Lower lobe of right lung (tissue), 2 donors: ENCODE results near the gene DYDC1. TPM values are rescaled to one million over a fixed set of nuclear protein-coding genes. Genes with fewer than 3 reads are reported as not detected.
A peak's percentile ranks its signal among the peaks of the same experiment; 100 is the strongest.

Experiments used
- ATAC-seq, 2 donors: fragments of 200-7000 bp; cut with Tn5 transposase; one replicate each; pipeline ENCODE4 v1.9.1; 2020 to 2022; ENCODE audit warnings: mild to moderate bottlenecking in 2 of 2, moderate library complexity in 2 of 2
- DNase-seq: peaks from one replicate; pipeline ENCODE4 v3.0.0-alpha.2; 2020
- H3K27ac ChIP-seq: fragments of 200-600 bp; one replicate; pipeline ENCODE4 v1.8.0; 2022
- H3K27me3 ChIP-seq: fragments of 200-600 bp; one replicate; pipeline ENCODE4 v1.8.0; 2022; ENCODE audit warnings: low read depth
- H3K36me3 ChIP-seq: fragments of 200-600 bp; one replicate; pipeline ENCODE4 v1.8.0; 2022; ENCODE audit warnings: mild to moderate bottlenecking
- H3K4me1 ChIP-seq: fragments of 200-600 bp; one replicate; pipeline ENCODE4 v1.8.0; 2022
- H3K4me3 ChIP-seq: fragments of 200-600 bp; one replicate; pipeline ENCODE4 v1.8.0; 2022; ENCODE audit warnings: mild to moderate bottlenecking
- H3K9me3 ChIP-seq: fragments of 200-600 bp; one replicate; pipeline ENCODE4 v1.8.0; 2022
- CTCF ChIP-seq: fragments of 200-600 bp; IDR thresholded peaks from one replicate; pipeline ENCODE4 v1.8.0; 2022; ENCODE audit warnings: antibody characterized with exemption, mild to moderate bottlenecking
- intact Hi-C: fragments of 100-400 bp; cut with DNase I; formaldehyde crosslinking; loops from one replicate; pipeline ENCODE4 v1.11.0; 2022
- total RNA-seq: library from RNA; stranded (reverse); fragmentation: NEBNext Ultra II Directional; extraction: Animal tissue kit (Norgen Biotek cat#: 25700); gene quantifications from one replicate; pipeline ENCODE4 v1.2.1, GENCODE V29; 2021
- donor health status: DM: no; HTN: yes; CAD: no; lungs with severe emphysema.

The DYDC1 gene
- total RNA-seq, 1 donor from 2014 or later: 0.77 TPM

GRCh38 chr10:80380185-80380584 lies 23.6 kb upstream of the DYDC1 start:
- intact Hi-C loops: no loop called here
- DNase-seq (no peak), ATAC-seq (no peak)
- no peak overlapping the region for H3K27ac ChIP-seq
- H3K4me3 ChIP-seq: no peak overlapping the region
- no peaks in the 10 kb centered on the region for H3K36me3 ChIP-seq
- H3K4me1 ChIP-seq: no peaks in the 10 kb centered on the region
- no peak for TF ChIP-seq CTCF
- no peaks in the 10 kb centered on the region for H3K9me3 ChIP-seq
- peaks cover 4% of the 10 kb centered on the region for H3K27me3 ChIP-seq

- intact Hi-C loops: no loop called here
- DNase-seq: no peak
Measured at GRCh38 chr10:80379701-80380100, 23.1 kb upstream of the DYDC1 start.

GRCh38 chr10:80373502-80373901 lies 16.9 kb upstream of the DYDC1 start:
- Histone ChIP-seq H3K36me3 (no peaks in the 10 kb centered on the region), H3K27me3 (no peaks in the 10 kb centered on the region), H3K4me3 (no peak overlapping the region), H3K4me1 (no peaks in the 10 kb centered on the region), H3K27ac (no peak overlapping the region), H3K9me3 (no peaks in the 10 kb centered on the region)
- ATAC-seq: peak; percentile 29 to 41
- no peak for DNase-seq
- TF ChIP-seq CTCF: no peak
- intact Hi-C loops: no loop called here

More at GRCh38 chr10:80379701-80380100, 23.1 kb upstream of the DYDC1 start:
- no peaks in the 10 kb centered on the region for H3K4me1 ChIP-seq
- H3K4me3 ChIP-seq: no peak overlapping the region
- H3K9me3 ChIP-seq: no peaks in the 10 kb centered on the region
- TF ChIP-seq CTCF: no peak
- ATAC-seq: no peak
- peaks cover 4% of the 10 kb centered on the region for H3K27me3 ChIP-seq
- no peak overlapping the region for H3K27ac ChIP-seq
- no peaks in the 10 kb centered on the region for H3K36me3 ChIP-seq

GRCh38 chr10:80372675-80373074 lies 16.1 kb upstream of the DYDC1 start:
- no peak for TF ChIP-seq CTCF
- no peak overlapping the region for H3K4me3 ChIP-seq

GRCh38 chr10:80371467-80371866 lies 14.9 kb upstream of the DYDC1 start:
- no peaks in the 10 kb centered on the region for H3K27me3 ChIP-seq
- H3K36me3 ChIP-seq: no peaks in the 10 kb centered on the region
- no peak overlapping the region for H3K27ac ChIP-seq
- no peak overlapping the region for H3K4me3 ChIP-seq
- TF ChIP-seq CTCF: no peak
- H3K9me3 ChIP-seq: peaks cover 6% of the 10 kb centered on the region
- H3K4me1 ChIP-seq: no peaks in the 10 kb centered on the region
- ATAC-seq (no peak), DNase-seq (no peak)
- intact Hi-C loops: no loop called here

More at GRCh38 chr10:80372675-80373074, 16.1 kb upstream of the DYDC1 start:
- intact Hi-C loops: no loop called here
- DNase-seq (no peak), ATAC-seq (no peak)
- Histone ChIP-seq H3K27ac (no peak overlapping the region), H3K4me1 (no peaks in the 10 kb centered on the region), H3K36me3 (no peaks in the 10 kb centered on the region), H3K27me3 (no peaks in the 10 kb centered on the region), H3K9me3 (no peaks in the 10 kb centered on the region)

GRCh38 chr10:80365510-80365909 lies 9.0 kb upstream of the DYDC1 start:
- no peaks in the 10 kb centered on the region for H3K36me3 ChIP-seq
- H3K27ac ChIP-seq: no peak overlapping the region
- H3K4me1 ChIP-seq: no peaks in the 10 kb centered on the region
- ATAC-seq: no peak
- no peak overlapping the region for H3K4me3 ChIP-seq
- intact Hi-C loops: no loop called here
- DNase-seq: no peak
- no peaks in the 10 kb centered on the region for H3K27me3 ChIP-seq
- TF ChIP-seq CTCF: no peak
- peaks cover 10% of the 10 kb centered on the region for H3K9me3 ChIP-seq
